ENCODE results near the gene MORF4L1. TPM values are rescaled to one million over a fixed set of nuclear protein-coding genes. Genes with fewer than 3 reads are reported as not detected.

The MORF4L1 gene
- total RNA-seq, 1 experiment from 2014 or later: 428 TPM

GRCh38 chr15:78944669-78945407, 72.1 kb downstream of the MORF4L1 start, which contains the start of gene CTSH:
TSS of gene CTSH (minus strand) at chr15:78945046. CDS start at chr15:78944981, 65 bp downstream.
- no peak within 1 kb of the TSS for H3K27ac ChIP-seq
- no peak for DNase-seq (ENCODE audit: low read depth in 1 of 2, low spot score in 2 of 2)

GRCh38 chr15:78946493-78946892, 73.8 kb downstream of the MORF4L1 start:
- H3K4me1 ChIP-seq (replicated peaks): 0 out of 2 replicates have a peak, but pooled peaks cover 3% of the 10 kb centered on the region
- no peak for DNase-seq (ENCODE audit: low read depth in 1 of 2, low spot score in 2 of 2)
- peaks cover 8% of the 10 kb centered on the region for H3K27me3 ChIP-seq (replicated peaks)
- no peak overlapping the region for H3K27ac ChIP-seq
- H3K4me3 ChIP-seq: no peak overlapping the region
- H3K36me3 ChIP-seq: no peaks in the 10 kb centered on the region
- H3K9me3 ChIP-seq (replicated peaks): no peaks in the 10 kb centered on the region

More at GRCh38 chr15:78944669-78945407, 72.1 kb downstream of the MORF4L1 start, which contains the start of gene CTSH:
- Histone ChIP-seq H3K4me1 (replicated peaks) (0 out of 2 replicates have a peak, but pooled peaks cover 3% of the 10 kb centered on the region), H3K9me3 (replicated peaks) (no peaks in the 10 kb centered on the region), H3K4me3 (no peak within 1 kb of the TSS), H3K36me3 (no peaks in the 10 kb centered on the region), H3K27me3 (replicated peaks) (peaks cover 8% of the 10 kb centered on the region)

GRCh38 chr15:78947506-78947905, 74.8 kb downstream of the MORF4L1 start:
- no peak for DNase-seq (ENCODE audit: low read depth in 1 of 2, low spot score in 2 of 2)
- 0 out of 2 replicates have a peak, but pooled peaks cover 8% of the 10 kb centered on the region for H3K4me1 ChIP-seq (replicated peaks)
- no peaks in the 10 kb centered on the region for H3K36me3 ChIP-seq
- H3K27ac ChIP-seq: no peak overlapping the region
- peaks cover 8% of the 10 kb centered on the region for H3K27me3 ChIP-seq (replicated peaks)
- H3K4me3 ChIP-seq: no peak overlapping the region
- H3K9me3 ChIP-seq (replicated peaks): no peaks in the 10 kb centered on the region

Other genes with a start within 250 kb of the MORF4L1 start
- not detected in 2 replicates for gene CHRNB4, start 231.7 kb upstream of the MORF4L1 start, total RNA-seq (2014; rRNA removed; shearing (Covaris generic))
- gene ADAMTS7, start 61.4 kb upstream of the MORF4L1 start, total RNA-seq (2014; rRNA removed; shearing (Covaris generic)): 1.6 and 2.8 TPM in 2 replicates
- gene CTSH, start 72.2 kb downstream of the MORF4L1 start, total RNA-seq (2014; rRNA removed; shearing (Covaris generic)): 0.92 TPM in 1 of 2 replicates, not detected in the other
- gene RASGRF1, start 217.9 kb downstream of the MORF4L1 start, total RNA-seq (2014; rRNA removed; shearing (Covaris generic)): 0.24 TPM in 1 of 2 replicates, not detected in the other

All from SJSA1 (cell line).